Jurkat, Clone E6-1 (cell line): ENCODE measurements around the gene POLR2J3.
"Not testable (repeated sequence)": the region's sequence is repeated elsewhere in the genome, so short reads cannot be mapped to it uniquely, and the experiment has no call there.

Source experiments
- DNase-seq: peaks from one replicate; pipeline ENCODE4 v3.0.0-alpha.2; 2011; ENCODE audit warnings: low read depth, low spot score
- H3K4me3 ChIP-seq: 2 replicates; pipeline ENCODE4 v1.5.1; 2011; ENCODE audit warnings: mild to moderate bottlenecking, low read length, control low read depth, moderate library complexity

Gene POLR2J3

GRCh38 chr7:102531583-102531982 is 40.8 kb downstream of the POLR2J3 start:
- not testable (repeated sequence) for DNase-seq, H3K4me3 ChIP-seq

- not testable (repeated sequence) for DNase-seq, H3K4me3 ChIP-seq
Observed at GRCh38 chr7:102527822-102528793, 44.3 kb downstream of the POLR2J3 start.

GRCh38 chr7:102527182-102527581 is 45.2 kb downstream of the POLR2J3 start:
- not testable (repeated sequence) for H3K4me3 ChIP-seq, DNase-seq

GRCh38 chr7:102524803-102525202 is 47.6 kb downstream of the POLR2J3 start:
- not testable (repeated sequence) for H3K4me3 ChIP-seq, DNase-seq

GRCh38 chr7:102520797-102521196 is 51.6 kb downstream of the POLR2J3 start:
- DNase-seq, H3K4me3 ChIP-seq: not testable (repeated sequence)

GRCh38 chr7:102517550-102518147 is 54.7 kb downstream of the POLR2J3 start, which contains the start of gene RASA4B:
Gene RASA4B (minus strand): TSS chr7:102517777. CDS start chr7:102517710, 67 bp downstream.
- DNase-seq = not testable (repeated sequence)

More at GRCh38 chr7:102517550-102518147, 54.7 kb downstream of the POLR2J3 start, which contains the start of gene RASA4B:
- not testable (repeated sequence) for H3K4me3 ChIP-seq
